Parathyroid adenoma (tissue), 2 donors: ENCODE results near the gene ADAMTS19.

Experiments
- H2AFZ ChIP-seq: fragments of 300-600 bp; sonication (generic); one replicate; pipeline ENCODE4 v1.7.0; 2017; ENCODE audit warnings: antibody characterized with exemption, mild to moderate bottlenecking
- H3K27ac ChIP-seq: fragments of 300-600 bp; sonication (generic); one replicate; pipeline ENCODE4 v1.7.0; 2017
- H3K27me3 ChIP-seq: fragments of 300-600 bp; sonication (generic); one replicate; pipeline ENCODE4 v1.7.0; 2017; ENCODE audit warnings: low read length; ENCODE audit not compliant: control insufficient read depth, insufficient read depth
- H3K36me3 ChIP-seq: fragments of 300-600 bp; sonication (generic); one replicate; pipeline ENCODE4 v1.7.0; 2017; ENCODE audit warnings: low read length; ENCODE audit not compliant: control insufficient read depth, insufficient read depth
- H3K4me1 ChIP-seq: fragments of 300-600 bp; sonication (generic); one replicate; pipeline ENCODE4 v1.7.0; 2017; ENCODE audit warnings: control low read depth
- H3K4me2 ChIP-seq: fragments of 300-600 bp; sonication (generic); one replicate; pipeline ENCODE4 v1.7.0; 2017; ENCODE audit warnings: low read length
- H3K4me3 ChIP-seq: fragments of 300-600 bp; sonication (generic); one replicate; pipeline ENCODE4 v1.7.0; 2017; ENCODE audit warnings: low read depth, low read length
- H3K79me2 ChIP-seq: fragments of 300-600 bp; sonication (generic); one replicate; pipeline ENCODE4 v1.7.0; 2017; ENCODE audit warnings: control low read depth
- H3K9ac ChIP-seq: fragments of 300-600 bp; sonication (generic); one replicate; pipeline ENCODE4 v1.7.0; 2017; ENCODE audit warnings: mild to moderate bottlenecking
- H3K9me3 ChIP-seq: fragments of 300-600 bp; sonication (generic); one replicate; pipeline ENCODE4 v1.7.0; 2017; ENCODE audit warnings: low read length; ENCODE audit not compliant: control insufficient read depth
- TF ChIP-seq, protein P1 (sequence below): fragments of 300-600 bp; sonication (generic); IDR thresholded peaks from one replicate; pipeline ENCODE4 v1.7.0; 2017; ENCODE audit warnings: antibody characterized with exemption, mild to moderate bottlenecking
- donor health status: primary hyperparathyroidism.

ADAMTS19 gene

DNA sequence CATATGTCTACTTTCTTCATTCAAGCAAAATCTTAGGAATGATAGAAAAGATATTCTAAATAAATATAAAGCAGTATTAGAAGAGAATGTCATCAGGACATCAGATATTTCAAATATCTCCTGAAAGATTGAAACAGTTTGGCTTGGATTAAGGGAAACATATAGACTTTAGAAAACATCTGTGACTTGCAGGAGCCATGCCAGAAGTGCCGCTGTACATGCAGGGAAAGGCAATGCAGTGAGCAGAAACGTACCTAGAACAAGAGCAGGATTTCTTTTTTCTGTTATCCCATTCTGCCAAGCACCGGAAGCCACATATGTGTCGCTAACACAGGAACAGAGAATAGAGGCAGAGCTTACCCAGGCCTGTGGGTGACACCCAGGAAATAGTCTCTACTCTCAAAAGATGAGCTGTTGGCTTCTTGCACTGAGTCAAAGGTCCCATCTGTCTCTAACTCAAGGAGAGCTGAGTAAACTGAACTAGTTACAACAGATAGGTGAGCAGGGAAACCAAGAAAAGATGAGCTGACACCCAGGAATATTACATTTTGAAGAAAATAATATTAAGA is 5.8 kb downstream of the ADAMTS19 start:
- Histone ChIP-seq H3K79me2 (no peaks in the 10 kb centered on the region), H3K9me3 (no peaks in the 10 kb centered on the region), H3K27ac (no peak overlapping the region), H3K4me3 (no peak overlapping the region), H3K36me3 (no peaks in the 10 kb centered on the region), H2AFZ (no peak overlapping the region), H3K27me3 (no peaks in the 10 kb centered on the region), H3K9ac (no peak overlapping the region), H3K4me2 (no peak overlapping the region), H3K4me1 (no peaks in the 10 kb centered on the region)
- TF ChIP-seq, protein P1, sequence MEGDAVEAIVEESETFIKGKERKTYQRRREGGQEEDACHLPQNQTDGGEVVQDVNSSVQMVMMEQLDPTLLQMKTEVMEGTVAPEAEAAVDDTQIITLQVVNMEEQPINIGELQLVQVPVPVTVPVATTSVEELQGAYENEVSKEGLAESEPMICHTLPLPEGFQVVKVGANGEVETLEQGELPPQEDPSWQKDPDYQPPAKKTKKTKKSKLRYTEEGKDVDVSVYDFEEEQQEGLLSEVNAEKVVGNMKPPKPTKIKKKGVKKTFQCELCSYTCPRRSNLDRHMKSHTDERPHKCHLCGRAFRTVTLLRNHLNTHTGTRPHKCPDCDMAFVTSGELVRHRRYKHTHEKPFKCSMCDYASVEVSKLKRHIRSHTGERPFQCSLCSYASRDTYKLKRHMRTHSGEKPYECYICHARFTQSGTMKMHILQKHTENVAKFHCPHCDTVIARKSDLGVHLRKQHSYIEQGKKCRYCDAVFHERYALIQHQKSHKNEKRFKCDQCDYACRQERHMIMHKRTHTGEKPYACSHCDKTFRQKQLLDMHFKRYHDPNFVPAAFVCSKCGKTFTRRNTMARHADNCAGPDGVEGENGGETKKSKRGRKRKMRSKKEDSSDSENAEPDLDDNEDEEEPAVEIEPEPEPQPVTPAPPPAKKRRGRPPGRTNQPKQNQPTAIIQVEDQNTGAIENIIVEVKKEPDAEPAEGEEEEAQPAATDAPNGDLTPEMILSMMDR, result no peak

DNA sequence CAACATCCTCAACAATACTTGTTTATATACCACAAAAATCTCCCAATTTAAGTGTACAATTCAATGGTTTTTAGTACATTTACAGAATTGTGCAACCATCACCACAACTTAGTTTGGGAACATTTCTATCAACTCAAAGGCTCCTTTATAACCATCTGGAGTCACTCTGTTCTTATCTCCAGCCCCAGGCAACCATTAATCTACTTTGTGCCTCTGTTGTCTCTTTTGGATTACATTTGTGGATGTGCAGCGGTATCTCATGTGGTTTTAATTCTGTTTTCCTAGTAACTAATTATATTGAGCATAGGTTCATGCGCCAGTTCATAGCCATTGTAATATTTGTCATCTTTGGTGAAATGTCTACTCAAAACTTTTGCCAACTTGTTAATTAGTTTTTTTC is 14.4 kb downstream of the ADAMTS19 start:
- no peak overlapping the region for H3K4me2 ChIP-seq
- H2AFZ ChIP-seq, result no peak overlapping the region
- no peaks in the 10 kb centered on the region for H3K27me3 ChIP-seq
- no peak overlapping the region for H3K9ac ChIP-seq
- no peaks in the 10 kb centered on the region for H3K79me2 ChIP-seq
- H3K4me3 ChIP-seq, result no peak overlapping the region
- H3K9me3 ChIP-seq, result no peaks in the 10 kb centered on the region
- TF ChIP-seq, protein P1, result no peak
- no peaks in the 10 kb centered on the region for H3K4me1 ChIP-seq
- H3K36me3 ChIP-seq, result no peaks in the 10 kb centered on the region
- no peak overlapping the region for H3K27ac ChIP-seq

DNA sequence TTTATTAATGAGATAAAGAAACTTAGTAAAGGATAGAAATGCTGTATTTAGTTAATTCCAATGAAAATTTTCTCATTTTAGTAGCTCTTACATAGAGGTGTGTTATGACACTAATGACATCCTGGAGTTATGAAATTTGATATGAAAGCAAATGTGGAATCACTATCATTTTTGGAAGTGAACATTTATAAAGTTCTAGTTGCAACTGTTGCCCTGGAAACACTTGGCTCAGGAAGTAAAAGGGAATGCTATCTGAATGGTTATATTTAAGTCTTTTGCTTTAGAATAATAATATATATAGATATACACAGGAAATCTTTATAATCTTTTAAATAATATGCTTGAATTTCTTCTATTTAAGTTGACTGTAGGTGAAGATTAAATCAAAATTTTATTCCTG is 16.7 kb downstream of the ADAMTS19 start:
- Histone ChIP-seq H3K4me3 (no peak overlapping the region), H3K9me3 (no peaks in the 10 kb centered on the region), H3K36me3 (no peaks in the 10 kb centered on the region), H3K27me3 (no peaks in the 10 kb centered on the region), H3K4me1 (no peaks in the 10 kb centered on the region), H2AFZ (no peak overlapping the region), H3K79me2 (no peaks in the 10 kb centered on the region), H3K4me2 (no peak overlapping the region), H3K27ac (no peak overlapping the region), H3K9ac (no peak overlapping the region)
- TF ChIP-seq, protein P1, result no peak

DNA sequence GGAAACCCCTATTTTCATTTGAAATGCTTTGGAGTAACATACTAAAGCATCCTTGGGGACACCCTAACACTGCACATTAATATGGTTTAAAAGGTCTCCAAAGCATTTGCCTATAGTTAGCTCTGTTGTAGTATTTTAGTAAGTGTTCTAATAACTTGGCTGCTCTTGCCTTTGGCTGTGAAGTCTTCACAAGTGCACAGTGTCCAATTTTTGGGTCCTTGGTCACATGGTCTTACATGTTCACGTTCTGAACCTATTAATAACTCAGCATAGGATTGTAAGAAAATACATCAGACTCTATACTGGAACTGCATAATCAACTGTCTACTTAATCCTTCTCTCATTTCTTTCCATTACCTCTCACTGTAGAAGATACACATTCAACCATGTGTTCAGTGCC is 17.4 kb downstream of the ADAMTS19 start:
- no peaks in the 10 kb centered on the region for H3K79me2 ChIP-seq
- no peak overlapping the region for H3K9ac ChIP-seq
- no peaks in the 10 kb centered on the region for H3K27me3 ChIP-seq
- no peak overlapping the region for H3K4me2 ChIP-seq
- H3K36me3 ChIP-seq, result no peaks in the 10 kb centered on the region
- H3K9me3 ChIP-seq, result no peaks in the 10 kb centered on the region
- no peak overlapping the region for H3K27ac ChIP-seq
- no peak overlapping the region for H3K4me3 ChIP-seq
- no peak overlapping the region for H2AFZ ChIP-seq
- H3K4me1 ChIP-seq, result no peaks in the 10 kb centered on the region
- TF ChIP-seq, protein P1, result no peak

DNA sequence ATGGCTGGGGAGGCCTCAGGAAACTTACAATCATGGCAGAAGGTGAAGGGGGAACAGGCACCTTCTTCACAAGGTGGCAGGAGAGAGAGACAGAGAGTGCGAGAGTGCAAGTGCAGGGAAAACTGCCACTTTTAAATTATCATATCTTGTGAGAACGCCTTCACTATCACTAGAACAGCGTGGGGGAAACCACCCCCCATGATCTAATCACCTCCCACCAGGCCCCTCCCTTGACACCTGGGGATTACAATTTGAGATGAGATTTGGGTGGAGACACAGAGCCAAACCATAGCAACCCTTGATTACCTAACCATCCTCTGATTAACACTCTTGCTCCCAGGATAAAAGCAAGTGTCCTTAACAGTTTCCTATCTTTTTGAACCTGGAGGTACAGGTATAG is 21.1 kb downstream of the ADAMTS19 start:
- H3K27ac ChIP-seq, result no peak overlapping the region
- H2AFZ ChIP-seq, result no peak overlapping the region
- H3K4me3 ChIP-seq, result no peak overlapping the region
- no peaks in the 10 kb centered on the region for H3K36me3 ChIP-seq
- no peak overlapping the region for H3K9ac ChIP-seq
- H3K4me1 ChIP-seq, result no peaks in the 10 kb centered on the region
- no peaks in the 10 kb centered on the region for H3K9me3 ChIP-seq
- no peaks in the 10 kb centered on the region for H3K79me2 ChIP-seq
- no peak overlapping the region for H3K4me2 ChIP-seq
- H3K27me3 ChIP-seq, result no peaks in the 10 kb centered on the region
- TF ChIP-seq, protein P1, result no peak
